C4-2B (cell line): Measurements from ENCODE around the gene WDR74.

Experiments
- CTCF ChIP-seq: fragments of 450-650 bp; conservative IDR thresholded peaks from 2 replicates; pipeline ENCODE4 v1.5.1; 2017; ENCODE audit warnings: mild to moderate bottlenecking
- ZFX ChIP-seq: fragments of 450-650 bp; IDR thresholded peaks from 2 replicates; pipeline ENCODE4 v1.6.1; 2017

GRCh38 chr11:62842171-62842741 is 2.9 kb upstream of the WDR74 start:
- TF ChIP-seq CTCF (no peak), ZFX (no peak)
